ENCODE results near the gene LMF2.
A peak's percentile ranks its signal among the peaks of the same experiment; 100 is the strongest.

Gene LMF2

GRCh38 chr22:50532824-50533796 lies 25.6 kb upstream of the LMF2 start:
- Histone ChIP-seq H4K20me1 (ENCODE audit: control insufficient read depth, insufficient read depth, low read depth, low read length) (no peaks in the 10 kb centered on the region), H3K4me3 (ENCODE audit: low read length) (peak overlapping the region; percentile 91), H3K4me1 (ENCODE audit: control insufficient read depth, low read length) (peaks cover 73% of the 10 kb centered on the region), H3K4me2 (ENCODE audit: low read length) (peak overlapping the region; percentile 94), H3K9me2 (replicated peaks; ENCODE audit: control insufficient read depth, low read length) (no peaks in the 10 kb centered on the region), H3F3A (ENCODE audit: control insufficient read depth, insufficient read depth) (peaks cover 47% of the 10 kb centered on the region), H3K36me3 (ENCODE audit: control insufficient read depth, low read length) (peaks cover 2% of the 10 kb centered on the region; the same call in 1 of the 2 replicates), H3K27ac (ENCODE audit: low read depth, low read length) (peak overlapping the region; percentile 97), H3K27me3 (ENCODE audit: control insufficient read depth, low read length) (no peaks in the 10 kb centered on the region), H3K9me3 (ENCODE audit: control insufficient read depth, insufficient read depth, low read length) (no peaks in the 10 kb centered on the region), H3K79me2 (ENCODE audit: control insufficient read depth, low read length) (peaks cover 17% of the 10 kb centered on the region)
- TF ChIP-seq EZH2phosphoT487 (IDR thresholded peaks at IDR 0.05; ENCODE audit: borderline replicate concordance, low read length) (no peak), CTCF (IDR thresholded peaks at IDR 0.05; ENCODE audit: low read depth, low read length, poor library complexity, severe bottlenecking) (no peak)

GRCh38 chr22:50531962-50532674 lies 24.6 kb upstream of the LMF2 start:
- H3K9me2 ChIP-seq (replicated peaks; ENCODE audit: control insufficient read depth, low read length), result no peaks in the 10 kb centered on the region
- H4K20me1 ChIP-seq (ENCODE audit: control insufficient read depth, insufficient read depth, low read depth, low read length), result no peaks in the 10 kb centered on the region
- peaks cover 2% of the 10 kb centered on the region; the same call in 1 of the 2 replicates for H3K36me3 ChIP-seq (ENCODE audit: control insufficient read depth, low read length)
- peaks cover 57% of the 10 kb centered on the region for H3F3A ChIP-seq (ENCODE audit: control insufficient read depth, insufficient read depth)
- H3K79me2 ChIP-seq (ENCODE audit: control insufficient read depth, low read length), result peaks cover 17% of the 10 kb centered on the region
- H3K4me1 ChIP-seq (ENCODE audit: control insufficient read depth, low read length), result peaks cover 67% of the 10 kb centered on the region
- H3K4me3 ChIP-seq (ENCODE audit: low read length), result peak overlapping the region; percentile 91
- TF ChIP-seq CTCF (IDR thresholded peaks at IDR 0.05; ENCODE audit: low read depth, low read length, poor library complexity, severe bottlenecking) (no peak), EZH2phosphoT487 (IDR thresholded peaks at IDR 0.05; ENCODE audit: borderline replicate concordance, low read length) (no peak)
- H3K27me3 ChIP-seq (ENCODE audit: control insufficient read depth, low read length), result no peaks in the 10 kb centered on the region
- no peaks in the 10 kb centered on the region for H3K9me3 ChIP-seq (ENCODE audit: control insufficient read depth, insufficient read depth, low read length)
- H3K4me2 ChIP-seq (ENCODE audit: low read length), result peak overlapping the region; percentile 94
- peak overlapping the region; percentile 97 for H3K27ac ChIP-seq (ENCODE audit: low read depth, low read length)

- Histone ChIP-seq H3K27ac (ENCODE audit: low read depth, low read length) (peak overlapping the region; percentile 97), H4K20me1 (ENCODE audit: control insufficient read depth, insufficient read depth, low read depth, low read length) (no peaks in the 10 kb centered on the region), H3K9me3 (ENCODE audit: control insufficient read depth, insufficient read depth, low read length) (no peaks in the 10 kb centered on the region), H3K27me3 (ENCODE audit: control insufficient read depth, low read length) (no peaks in the 10 kb centered on the region), H3K9me2 (replicated peaks; ENCODE audit: control insufficient read depth, low read length) (no peaks in the 10 kb centered on the region), H3K4me1 (ENCODE audit: control insufficient read depth, low read length) (peaks cover 67% of the 10 kb centered on the region), H3K4me2 (ENCODE audit: low read length) (peak overlapping the region; percentile 94), H3K4me3 (ENCODE audit: low read length) (peak overlapping the region; percentile 91), H3F3A (ENCODE audit: control insufficient read depth, insufficient read depth) (peaks cover 56% of the 10 kb centered on the region), H3K79me2 (ENCODE audit: control insufficient read depth, low read length) (peaks cover 21% of the 10 kb centered on the region), H3K36me3 (ENCODE audit: control insufficient read depth, low read length) (peaks cover 2% of the 10 kb centered on the region; the same call in 1 of the 2 replicates)
- TF ChIP-seq CTCF (IDR thresholded peaks at IDR 0.05; ENCODE audit: low read depth, low read length, poor library complexity, severe bottlenecking) (no peak), EZH2phosphoT487 (IDR thresholded peaks at IDR 0.05; ENCODE audit: borderline replicate concordance, low read length) (no peak)
Observed at GRCh38 chr22:50531546-50531961, 24.1 kb upstream of the LMF2 start.
